GM23338 (cell line): ENCODE data around the gene MYO5B. TPM values are rescaled to one million over a fixed set of nuclear protein-coding genes. Genes with fewer than 3 reads are reported as not detected.

ENCODE experiments used
- ATAC-seq: fragments of 200-7000 bp; cut with Tn5 transposase; 3 replicates; pipeline ENCODE4 v1.9.1; 2020
- DNase-seq: peaks from one replicate; pipeline ENCODE4 v3.0.0-alpha.2; 2015; ENCODE audit warnings: low spot score
- H2AFZ ChIP-seq: fragments of 200-600 bp; sonication (generic); 2 replicates; pipeline ENCODE4 v1.8.0; 2016; ENCODE audit warnings: antibody characterized with exemption, mild to moderate bottlenecking, moderate library complexity
- H3F3A ChIP-seq: fragments of 200-600 bp; sonication (generic); replicated peaks from 2 replicates; pipeline ENCODE4 v1.8.0; 2017; ENCODE audit warnings: antibody characterized with exemption, mixed run types, low read depth
- H3K27ac ChIP-seq: fragments of 200-600 bp; sonication (generic); 2 replicates; pipeline ENCODE4 v1.6.1; 2016; ENCODE audit warnings: low read depth
- H3K27me3 ChIP-seq: fragments of 200-600 bp; sonication (generic); 2 replicates; pipeline ENCODE4 v1.8.0; 2016; ENCODE audit warnings: mild to moderate bottlenecking, mixed run types, moderate library complexity; ENCODE audit not compliant: insufficient read depth
- H3K36me3 ChIP-seq: fragments of 200-600 bp; sonication (generic); 2 replicates; pipeline ENCODE4 v1.8.0; 2016; ENCODE audit warnings: mild to moderate bottlenecking; ENCODE audit not compliant: insufficient read depth
- H3K4me1 ChIP-seq: fragments of 200-600 bp; sonication (generic); 2 replicates; pipeline ENCODE4 v1.8.0; 2016; ENCODE audit warnings: mild to moderate bottlenecking, moderate library complexity; ENCODE audit not compliant: insufficient read depth
- H3K4me2 ChIP-seq: fragments of 200-600 bp; sonication (generic); 2 replicates; pipeline ENCODE4 v1.7.1; 2017; ENCODE audit warnings: mixed run types
- H3K4me3 ChIP-seq: fragments of 200-600 bp; sonication (generic); 2 replicates; pipeline ENCODE4 v1.6.1; 2016; ENCODE audit warnings: mixed run types
- H3K79me2 ChIP-seq: fragments of 200-600 bp; sonication (generic); replicated peaks from 2 replicates; pipeline ENCODE4 v1.8.0; 2017; ENCODE audit warnings: mild to moderate bottlenecking; ENCODE audit not compliant: insufficient read depth
- H3K9me2 ChIP-seq: fragments of 200-600 bp; sonication (generic); 2 replicates; pipeline ENCODE4 v1.8.0; 2017; ENCODE audit not compliant: insufficient read depth
- H4K20me1 ChIP-seq: fragments of 200-600 bp; sonication (generic); replicated peaks from 2 replicates; pipeline ENCODE4 v1.8.0; 2017; ENCODE audit warnings: mild to moderate bottlenecking; ENCODE audit not compliant: insufficient read depth
- H3K27ac Mint-ChIP-seq: 2 replicates; pipeline ENCODE4 v1.8.0; 2020; ENCODE audit warnings: inconsistent platforms, mild to moderate bottlenecking, moderate library complexity, mixed read lengths
- H3K27me3 Mint-ChIP-seq: 3 replicates; pipeline ENCODE4 v1.8.0; 2022; ENCODE audit warnings: low read depth, mild to moderate bottlenecking, moderate library complexity, mixed read lengths, inconsistent platforms; ENCODE audit not compliant: insufficient read depth, poor library complexity
- H3K36me3 Mint-ChIP-seq: 3 replicates; pipeline ENCODE4 v1.8.0; 2021; ENCODE audit warnings: low read depth, mild to moderate bottlenecking, inconsistent platforms, moderate library complexity, mixed read lengths
- H3K4me1 Mint-ChIP-seq: 3 replicates; pipeline ENCODE4 v1.8.0; 2020; ENCODE audit warnings: mild to moderate bottlenecking, inconsistent platforms, mixed read lengths
- H3K4me3 Mint-ChIP-seq: 3 replicates; pipeline ENCODE4 v1.8.0; 2021; ENCODE audit warnings: moderate library complexity, mild to moderate bottlenecking, inconsistent platforms, mixed read lengths
- H3K9me3 Mint-ChIP-seq: 3 replicates; pipeline ENCODE4 v1.8.0; 2020; ENCODE audit warnings: moderate library complexity, mild to moderate bottlenecking, inconsistent platforms, mixed read lengths
- CREB1 ChIP-seq: fragments of 250-450 bp; sonication (Bioruptor Pico); IDR thresholded peaks from 2 replicates; pipeline ENCODE4 v1.5.0; 2020; ENCODE audit warnings: low read depth, mild to moderate bottlenecking, moderate library complexity
- EZH2 ChIP-seq: fragments of 200-600 bp; sonication (generic); IDR thresholded peaks from one replicate; pipeline ENCODE4 v1.8.0; 2017; ENCODE audit warnings: antibody characterized with exemption, mild to moderate bottlenecking, low read depth; ENCODE audit not compliant: unreplicated experiment
- EZH2phosphoT487 ChIP-seq: fragments of 200-600 bp; sonication (generic); IDR thresholded peaks from one replicate; pipeline ENCODE4 v1.8.1; 2018; ENCODE audit warnings: antibody characterized with exemption; ENCODE audit not compliant: unreplicated experiment
- JUNB ChIP-seq: IDR thresholded peaks from one replicate; pipeline ENCODE4 v1.6.1; 2016; ENCODE audit warnings: antibody characterized with exemption; ENCODE audit not compliant: unreplicated experiment
- NANOG ChIP-seq: IDR thresholded peaks from 2 replicates; pipeline ENCODE4 v1.6.1; 2016; ENCODE audit warnings: antibody characterized with exemption, borderline replicate concordance
- POLR2AphosphoS5 ChIP-seq: IDR thresholded peaks from 2 replicates; pipeline ENCODE4 v1.6.1; 2016; ENCODE audit warnings: antibody characterized with exemption, low read depth
- STAT1 ChIP-seq: IDR thresholded peaks from one replicate; pipeline ENCODE4 v1.6.1; 2016; ENCODE audit warnings: antibody characterized with exemption; ENCODE audit not compliant: unreplicated experiment
- ZNF114 ChIP-seq: fragments of 250-450 bp; sonication (Bioruptor Pico); IDR thresholded peaks from 2 replicates; pipeline ENCODE4 v1.5.0; 2020; ENCODE audit warnings: mild to moderate bottlenecking, moderate library complexity
- ZNF331 ChIP-seq: fragments of 250-450 bp; sonication (Bioruptor Pico); IDR thresholded peaks from 2 replicates; pipeline ENCODE4 v1.5.0; 2020; ENCODE audit warnings: low read depth, mild to moderate bottlenecking, moderate library complexity
- polyA plus RNA-seq: library from polyadenylated mRNA; unstranded; fragments of >200 nt; fragmentation: Nextera tagmentation; extraction: Ambion mirVana; gene quantifications from 2 replicates; pipeline ENCODE4 v1.2.1, GENCODE V29; 2016
- total RNA-seq: library from RNA; depleted of rRNA; stranded (reverse); fragments of >200 nt; shearing (Covaris generic); gene quantifications from 2 replicates; pipeline ENCODE4 v1.2.3, GENCODE V29; 2014
- TF ChIP-seq, protein P1 (sequence below): fragments of 250-450 bp; sonication (Bioruptor Pico); IDR thresholded peaks from 2 replicates; pipeline ENCODE4 v1.5.0; 2020; ENCODE audit warnings: mild to moderate bottlenecking, moderate library complexity
- TF ChIP-seq, protein P2 (sequence below): IDR thresholded peaks from 2 replicates; pipeline ENCODE4 v1.6.1; 2016; ENCODE audit warnings: antibody characterized with exemption
- TF ChIP-seq, protein P3 (sequence below), 2 experiments: fragments of 200-600 bp in 1 of 2; sonication (generic) in 1 of 2; conservative IDR thresholded peaks; 2 replicates each; pipeline versions ENCODE4 v1.5.1 to v1.6.1; 2016 to 2017; ENCODE audit warnings: antibody characterized with exemption in 2 of 2, low read depth in 2 of 2, mild to moderate bottlenecking in 2 of 2, moderate library complexity in 1 of 2
- TF ChIP-seq, protein P4 (sequence below): IDR thresholded peaks from one replicate; pipeline ENCODE4 v1.6.1; 2018; ENCODE audit warnings: antibody characterized with exemption; ENCODE audit not compliant: unreplicated experiment

Gene MYO5B
- total and polyA plus RNA-seq, 2 experiments from 2014 or later = 3.2 to 19.1 TPM

DNA sequence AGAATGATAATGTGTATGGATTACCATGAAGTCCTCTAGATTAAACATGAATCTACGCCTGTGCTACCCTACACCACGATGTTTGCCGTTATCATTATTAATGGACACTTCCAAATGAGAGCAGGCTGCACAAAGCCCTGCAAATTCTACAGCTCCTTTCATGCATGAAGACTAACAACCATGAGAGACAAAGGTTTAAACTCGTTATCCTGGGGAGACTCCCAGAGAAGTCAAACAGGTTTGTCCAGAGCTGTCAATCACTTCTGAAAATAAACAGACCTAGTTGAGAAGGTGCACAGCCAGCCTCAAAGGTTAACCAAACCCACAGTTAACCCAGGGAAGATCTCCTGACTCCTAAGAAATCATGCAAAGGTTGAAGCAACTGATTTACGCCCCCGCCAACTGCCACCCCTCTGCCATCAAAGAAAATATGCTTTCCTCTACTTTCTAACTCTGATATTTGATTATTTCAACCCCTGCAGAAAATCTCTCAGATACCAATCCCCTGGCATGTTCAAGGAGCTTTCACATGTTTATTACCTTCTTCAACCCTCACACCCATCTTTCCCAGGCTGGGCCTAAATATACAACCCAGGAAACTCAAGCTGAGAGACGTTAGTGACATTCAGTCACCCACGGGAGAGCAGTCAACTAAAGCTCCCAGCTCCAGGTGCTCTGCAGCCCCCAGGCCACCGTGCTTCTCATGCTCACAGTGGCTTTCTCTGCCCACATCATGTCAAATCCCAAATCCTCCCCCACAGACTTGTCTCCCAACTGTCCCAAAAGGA, 35.9 kb downstream of the MYO5B start:
- DNase-seq = no peak
- H3K9me2 ChIP-seq = 0 out of 2 replicates have a peak, but pooled peaks cover 4% of the 10 kb centered on the region
- no peak overlapping the region for H3K4me3 ChIP-seq
- H3F3A ChIP-seq = no peaks in the 10 kb centered on the region
- H3K27ac Mint-ChIP-seq = no peak overlapping the region
- H3K27me3 Mint-ChIP-seq = peaks cover 7% of the 10 kb centered on the region
- H2AFZ ChIP-seq = no peak overlapping the region
- H3K4me3 Mint-ChIP-seq = no peak overlapping the region
- no peak for ATAC-seq
- no peaks in the 10 kb centered on the region for H3K9me3 Mint-ChIP-seq
- no peaks in the 10 kb centered on the region for H3K27me3 ChIP-seq
- peaks cover 29% of the 10 kb centered on the region for H3K4me1 Mint-ChIP-seq
- no peaks in the 10 kb centered on the region for H4K20me1 ChIP-seq
- H3K27ac ChIP-seq = no peak overlapping the region
- H3K4me2 ChIP-seq = no peak overlapping the region
- TF ChIP-seq, protein P1, sequence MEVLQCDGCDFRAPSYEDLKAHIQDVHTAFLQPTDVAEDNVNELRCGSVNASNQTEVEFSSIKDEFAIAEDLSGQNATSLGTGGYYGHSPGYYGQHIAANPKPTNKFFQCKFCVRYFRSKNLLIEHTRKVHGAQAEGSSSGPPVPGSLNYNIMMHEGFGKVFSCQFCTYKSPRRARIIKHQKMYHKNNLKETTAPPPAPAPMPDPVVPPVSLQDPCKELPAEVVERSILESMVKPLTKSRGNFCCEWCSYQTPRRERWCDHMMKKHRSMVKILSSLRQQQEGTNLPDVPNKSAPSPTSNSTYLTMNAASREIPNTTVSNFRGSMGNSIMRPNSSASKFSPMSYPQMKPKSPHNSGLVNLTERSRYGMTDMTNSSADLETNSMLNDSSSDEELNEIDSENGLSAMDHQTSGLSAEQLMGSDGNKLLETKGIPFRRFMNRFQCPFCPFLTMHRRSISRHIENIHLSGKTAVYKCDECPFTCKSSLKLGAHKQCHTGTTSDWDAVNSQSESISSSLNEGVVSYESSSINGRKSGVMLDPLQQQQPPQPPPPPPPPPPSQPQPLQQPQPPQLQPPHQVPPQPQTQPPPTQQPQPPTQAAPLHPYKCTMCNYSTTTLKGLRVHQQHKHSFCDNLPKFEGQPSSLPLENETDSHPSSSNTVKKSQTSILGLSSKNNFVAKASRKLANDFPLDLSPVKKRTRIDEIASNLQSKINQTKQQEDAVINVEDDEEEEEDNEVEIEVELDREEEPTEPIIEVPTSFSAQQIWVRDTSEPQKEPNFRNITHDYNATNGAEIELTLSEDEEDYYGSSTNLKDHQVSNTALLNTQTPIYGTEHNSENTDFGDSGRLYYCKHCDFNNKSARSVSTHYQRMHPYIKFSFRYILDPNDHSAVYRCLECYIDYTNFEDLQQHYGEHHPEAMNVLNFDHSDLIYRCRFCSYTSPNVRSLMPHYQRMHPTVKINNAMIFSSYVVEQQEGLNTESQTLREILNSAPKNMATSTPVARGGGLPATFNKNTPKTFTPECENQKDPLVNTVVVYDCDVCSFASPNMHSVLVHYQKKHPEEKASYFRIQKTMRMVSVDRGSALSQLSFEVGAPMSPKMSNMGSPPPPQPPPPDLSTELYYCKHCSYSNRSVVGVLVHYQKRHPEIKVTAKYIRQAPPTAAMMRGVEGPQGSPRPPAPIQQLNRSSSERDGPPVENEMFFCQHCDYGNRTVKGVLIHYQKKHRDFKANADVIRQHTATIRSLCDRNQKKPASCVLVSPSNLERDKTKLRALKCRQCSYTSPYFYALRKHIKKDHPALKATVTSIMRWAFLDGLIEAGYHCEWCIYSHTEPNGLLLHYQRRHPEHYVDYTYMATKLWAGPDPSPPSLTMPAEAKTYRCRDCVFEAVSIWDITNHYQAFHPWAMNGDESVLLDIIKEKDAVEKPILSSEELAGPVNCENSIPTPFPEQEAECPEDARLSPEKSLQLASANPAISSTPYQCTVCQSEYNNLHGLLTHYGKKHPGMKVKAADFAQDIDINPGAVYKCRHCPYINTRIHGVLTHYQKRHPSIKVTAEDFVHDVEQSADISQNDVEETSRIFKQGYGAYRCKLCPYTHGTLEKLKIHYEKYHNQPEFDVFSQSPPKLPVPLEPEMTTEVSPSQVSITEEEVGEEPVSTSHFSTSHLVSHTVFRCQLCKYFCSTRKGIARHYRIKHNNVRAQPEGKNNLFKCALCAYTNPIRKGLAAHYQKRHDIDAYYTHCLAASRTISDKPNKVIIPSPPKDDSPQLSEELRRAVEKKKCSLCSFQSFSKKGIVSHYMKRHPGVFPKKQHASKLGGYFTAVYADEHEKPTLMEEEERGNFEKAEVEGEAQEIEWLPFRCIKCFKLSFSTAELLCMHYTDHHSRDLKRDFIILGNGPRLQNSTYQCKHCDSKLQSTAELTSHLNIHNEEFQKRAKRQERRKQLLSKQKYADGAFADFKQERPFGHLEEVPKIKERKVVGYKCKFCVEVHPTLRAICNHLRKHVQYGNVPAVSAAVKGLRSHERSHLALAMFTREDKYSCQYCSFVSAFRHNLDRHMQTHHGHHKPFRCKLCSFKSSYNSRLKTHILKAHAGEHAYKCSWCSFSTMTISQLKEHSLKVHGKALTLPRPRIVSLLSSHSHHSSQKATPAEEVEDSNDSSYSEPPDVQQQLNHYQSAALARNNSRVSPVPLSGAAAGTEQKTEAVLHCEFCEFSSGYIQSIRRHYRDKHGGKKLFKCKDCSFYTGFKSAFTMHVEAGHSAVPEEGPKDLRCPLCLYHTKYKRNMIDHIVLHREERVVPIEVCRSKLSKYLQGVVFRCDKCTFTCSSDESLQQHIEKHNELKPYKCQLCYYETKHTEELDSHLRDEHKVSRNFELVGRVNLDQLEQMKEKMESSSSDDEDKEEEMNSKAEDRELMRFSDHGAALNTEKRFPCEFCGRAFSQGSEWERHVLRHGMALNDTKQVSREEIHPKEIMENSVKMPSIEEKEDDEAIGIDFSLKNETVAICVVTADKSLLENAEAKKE (CRISPR knock-in tag) = no peak
- no peak for TF ChIP-seq ZNF331 (CRISPR knock-in tag)
- no peak for TF ChIP-seq EZH2
- TF ChIP-seq, protein P2, sequence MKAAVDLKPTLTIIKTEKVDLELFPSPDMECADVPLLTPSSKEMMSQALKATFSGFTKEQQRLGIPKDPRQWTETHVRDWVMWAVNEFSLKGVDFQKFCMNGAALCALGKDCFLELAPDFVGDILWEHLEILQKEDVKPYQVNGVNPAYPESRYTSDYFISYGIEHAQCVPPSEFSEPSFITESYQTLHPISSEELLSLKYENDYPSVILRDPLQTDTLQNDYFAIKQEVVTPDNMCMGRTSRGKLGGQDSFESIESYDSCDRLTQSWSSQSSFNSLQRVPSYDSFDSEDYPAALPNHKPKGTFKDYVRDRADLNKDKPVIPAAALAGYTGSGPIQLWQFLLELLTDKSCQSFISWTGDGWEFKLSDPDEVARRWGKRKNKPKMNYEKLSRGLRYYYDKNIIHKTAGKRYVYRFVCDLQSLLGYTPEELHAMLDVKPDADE = no peak
- TF ChIP-seq NANOG = no peak
- TF ChIP-seq ZNF114 (CRISPR knock-in tag) = no peak
- TF ChIP-seq JUNB = no peak
- TF ChIP-seq, protein P3, sequence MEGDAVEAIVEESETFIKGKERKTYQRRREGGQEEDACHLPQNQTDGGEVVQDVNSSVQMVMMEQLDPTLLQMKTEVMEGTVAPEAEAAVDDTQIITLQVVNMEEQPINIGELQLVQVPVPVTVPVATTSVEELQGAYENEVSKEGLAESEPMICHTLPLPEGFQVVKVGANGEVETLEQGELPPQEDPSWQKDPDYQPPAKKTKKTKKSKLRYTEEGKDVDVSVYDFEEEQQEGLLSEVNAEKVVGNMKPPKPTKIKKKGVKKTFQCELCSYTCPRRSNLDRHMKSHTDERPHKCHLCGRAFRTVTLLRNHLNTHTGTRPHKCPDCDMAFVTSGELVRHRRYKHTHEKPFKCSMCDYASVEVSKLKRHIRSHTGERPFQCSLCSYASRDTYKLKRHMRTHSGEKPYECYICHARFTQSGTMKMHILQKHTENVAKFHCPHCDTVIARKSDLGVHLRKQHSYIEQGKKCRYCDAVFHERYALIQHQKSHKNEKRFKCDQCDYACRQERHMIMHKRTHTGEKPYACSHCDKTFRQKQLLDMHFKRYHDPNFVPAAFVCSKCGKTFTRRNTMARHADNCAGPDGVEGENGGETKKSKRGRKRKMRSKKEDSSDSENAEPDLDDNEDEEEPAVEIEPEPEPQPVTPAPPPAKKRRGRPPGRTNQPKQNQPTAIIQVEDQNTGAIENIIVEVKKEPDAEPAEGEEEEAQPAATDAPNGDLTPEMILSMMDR (conservative IDR thresholded peaks at IDR 0.05; ENCODE audit: low read depth in 2 of 2) = no peak
- TF ChIP-seq STAT1 = no peak
- no peak for TF ChIP-seq POLR2AphosphoS5
- no peak for TF ChIP-seq CREB1 (CRISPR knock-in tag)
- TF ChIP-seq, protein P4, sequence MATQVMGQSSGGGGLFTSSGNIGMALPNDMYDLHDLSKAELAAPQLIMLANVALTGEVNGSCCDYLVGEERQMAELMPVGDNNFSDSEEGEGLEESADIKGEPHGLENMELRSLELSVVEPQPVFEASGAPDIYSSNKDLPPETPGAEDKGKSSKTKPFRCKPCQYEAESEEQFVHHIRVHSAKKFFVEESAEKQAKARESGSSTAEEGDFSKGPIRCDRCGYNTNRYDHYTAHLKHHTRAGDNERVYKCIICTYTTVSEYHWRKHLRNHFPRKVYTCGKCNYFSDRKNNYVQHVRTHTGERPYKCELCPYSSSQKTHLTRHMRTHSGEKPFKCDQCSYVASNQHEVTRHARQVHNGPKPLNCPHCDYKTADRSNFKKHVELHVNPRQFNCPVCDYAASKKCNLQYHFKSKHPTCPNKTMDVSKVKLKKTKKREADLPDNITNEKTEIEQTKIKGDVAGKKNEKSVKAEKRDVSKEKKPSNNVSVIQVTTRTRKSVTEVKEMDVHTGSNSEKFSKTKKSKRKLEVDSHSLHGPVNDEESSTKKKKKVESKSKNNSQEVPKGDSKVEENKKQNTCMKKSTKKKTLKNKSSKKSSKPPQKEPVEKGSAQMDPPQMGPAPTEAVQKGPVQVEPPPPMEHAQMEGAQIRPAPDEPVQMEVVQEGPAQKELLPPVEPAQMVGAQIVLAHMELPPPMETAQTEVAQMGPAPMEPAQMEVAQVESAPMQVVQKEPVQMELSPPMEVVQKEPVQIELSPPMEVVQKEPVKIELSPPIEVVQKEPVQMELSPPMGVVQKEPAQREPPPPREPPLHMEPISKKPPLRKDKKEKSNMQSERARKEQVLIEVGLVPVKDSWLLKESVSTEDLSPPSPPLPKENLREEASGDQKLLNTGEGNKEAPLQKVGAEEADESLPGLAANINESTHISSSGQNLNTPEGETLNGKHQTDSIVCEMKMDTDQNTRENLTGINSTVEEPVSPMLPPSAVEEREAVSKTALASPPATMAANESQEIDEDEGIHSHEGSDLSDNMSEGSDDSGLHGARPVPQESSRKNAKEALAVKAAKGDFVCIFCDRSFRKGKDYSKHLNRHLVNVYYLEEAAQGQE = no peak
- no peak for TF ChIP-seq EZH2phosphoT487
- no peaks in the 10 kb centered on the region for H3K36me3 Mint-ChIP-seq
- H3K4me1 ChIP-seq = no peaks in the 10 kb centered on the region
- no peaks in the 10 kb centered on the region for H3K36me3 ChIP-seq
- H3K79me2 ChIP-seq = no peaks in the 10 kb centered on the region
